CMK (cell line): ENCODE measurements around the gene COCH.
"Not testable (repeated sequence)": the region's sequence is repeated elsewhere in the genome, so short reads cannot be mapped to it uniquely, and the experiment has no call there.

Source experiments
- DNase-seq: peaks from one replicate; pipeline ENCODE4 v3.0.0-alpha.2; 2010; ENCODE audit warnings: low read depth

The COCH gene

GRCh38 chr14:30875788-30876053 is 1.4 kb downstream of the COCH start:
- no peak for DNase-seq

- no peak for DNase-seq
Observed at GRCh38 chr14:30876692-30877091, 2.3 kb downstream of the COCH start.

GRCh38 chr14:30882431-30882830 is 8.1 kb downstream of the COCH start:
- no peak for DNase-seq

GRCh38 chr14:30883508-30884294 is 9.3 kb downstream of the COCH start:
- DNase-seq: no peak

- no peak for DNase-seq
Observed at GRCh38 chr14:30884901-30885300, 10.5 kb downstream of the COCH start.

GRCh38 chr14:30885840-30886740 is 11.7 kb downstream of the COCH start:
- DNase-seq: no peak

GRCh38 chr14:30888480-30889243 is 14.3 kb downstream of the COCH start:
- DNase-seq: no peak

GRCh38 chr14:30889244-30889594 is 14.9 kb downstream of the COCH start:
- DNase-seq: no peak

- DNase-seq: no peak
Observed at GRCh38 chr14:30893819-30894218, 19.5 kb downstream of the COCH start.

- DNase-seq: no peak
Observed at GRCh38 chr14:30894923-30895515, 20.7 kb downstream of the COCH start.

GRCh38 chr14:30896435-30896834 is 22.1 kb downstream of the COCH start:
- no peak for DNase-seq

GRCh38 chr14:30897121-30897520 is 22.8 kb downstream of the COCH start:
- DNase-seq: not testable (repeated sequence)

- no peak for DNase-seq
Observed at GRCh38 chr14:30903285-30904124, 29.1 kb downstream of the COCH start.

- no peak for DNase-seq
Observed at GRCh38 chr14:30906752-30907658, 32.6 kb downstream of the COCH start.

GRCh38 chr14:30907659-30908057 is 33.3 kb downstream of the COCH start:
- DNase-seq: no peak

- no peak for DNase-seq
Observed at GRCh38 chr14:30908826-30909225, 34.5 kb downstream of the COCH start.

GRCh38 chr14:30914812-30915211 is 40.5 kb downstream of the COCH start:
- no peak for DNase-seq

- DNase-seq: no peak
Observed at GRCh38 chr14:30915596-30915995, 41.2 kb downstream of the COCH start.

GRCh38 chr14:30921305-30921704 is 46.9 kb downstream of the COCH start:
- DNase-seq: no peak

- DNase-seq: no peak
Observed at GRCh38 chr14:30921788-30922187, 47.4 kb downstream of the COCH start.
